H1 (cell line): ENCODE data around the gene SLC7A5. TPM values are rescaled to one million over a fixed set of nuclear protein-coding genes. Genes with fewer than 3 reads are reported as not detected.

Experiments used
- CHD7 ChIP-seq: fragments of 300-600 bp; sonication (generic); IDR thresholded peaks from 2 replicates; pipeline ENCODE4 v1.7.1; 2012; ENCODE audit warnings: low read length, moderate library complexity, mild to moderate bottlenecking, inconsistent platforms; ENCODE audit not compliant: insufficient replicate concordance
- TCF12 ChIP-seq: IDR thresholded peaks from 2 replicates; pipeline ENCODE4 v1.6.1; 2011; ENCODE audit warnings: low read depth, mild to moderate bottlenecking, low read length
- polyA plus RNA-seq, 7 experiments: library from polyadenylated mRNA; depleted of rRNA in 3 of 7; stranded (reverse) in 5 of 7; unstranded in 2 of 7; fragments of >200 nt in 5 of 7; fragments of 200-250 nt in 2 of 7; gene quantifications; 1 replicate in 5 of 7; 2 replicates in 1 of 7; 4 replicates in 1 of 7; pipeline versions ENCODE4 v1.2.1 to v1.2.3, GENCODE V29; 2011 to 2013; ENCODE audit warnings: missing spikeins in 2 of 7, mixed read lengths in 2 of 7
- total RNA-seq: library from RNA; stranded (reverse); fragmentation: NEBNext Ultra II Directional; extraction: Animal tissue kit (Norgen Biotek cat#: 25700); gene quantifications from 2 replicates; pipeline ENCODE4 v1.2.1, GENCODE V29; 2021

SLC7A5 gene
- total and polyA plus RNA-seq, 2 of the 8 experiments (the other 6 are each of a cell fraction or from before 2014, with no cell fraction given): 68.2 to 341 TPM

- TF ChIP-seq CHD7 (no peak), TCF12 (no peak)
Measured at GRCh38 chr16:87897521-87898505, 28.5 kb upstream of the SLC7A5 start (continued).
